Mucosa of stomach (tissue), 1 donor: Measurements from ENCODE around the gene PRR5.

Source experiments
- H3K27me3 ChIP-seq: one replicate; pipeline ENCODE4 v1.7.0; 2013; ENCODE audit warnings: mild to moderate bottlenecking, low read length; ENCODE audit not compliant: control insufficient read depth, insufficient read depth
- H3K36me3 ChIP-seq: one replicate; pipeline ENCODE4 v1.7.0; 2013; ENCODE audit warnings: low read length; ENCODE audit not compliant: control insufficient read depth, insufficient read depth
- H3K4me1 ChIP-seq: one replicate; pipeline ENCODE4 v1.7.0; 2013; ENCODE audit warnings: mild to moderate bottlenecking, low read length; ENCODE audit not compliant: control insufficient read depth, insufficient read depth
- H3K4me3 ChIP-seq: one replicate; pipeline ENCODE4 v1.7.0; 2013; ENCODE audit warnings: low read length
- H3K9ac ChIP-seq: one replicate; pipeline ENCODE4 v1.7.0; 2013; ENCODE audit warnings: mild to moderate bottlenecking, low read length, moderate library complexity
- H3K9me3 ChIP-seq: one replicate; pipeline ENCODE4 v1.7.0; 2013; ENCODE audit warnings: mild to moderate bottlenecking, low read length, moderate library complexity; ENCODE audit not compliant: control insufficient read depth
- donor health status: Pancreatic carcinoma.

PRR5 gene

GRCh38 chr22:44712962-44713361 lies 11.0 kb downstream of the PRR5 start:
- H3K9me3 ChIP-seq: no peaks in the 10 kb centered on the region
- H3K27me3 ChIP-seq: no peaks in the 10 kb centered on the region
- no peak overlapping the region for H3K4me3 ChIP-seq
- no peaks in the 10 kb centered on the region for H3K36me3 ChIP-seq
- H3K9ac ChIP-seq: no peak overlapping the region
- peaks cover 17% of the 10 kb centered on the region for H3K4me1 ChIP-seq

- Histone ChIP-seq H3K4me3 (no peak overlapping the region), H3K27me3 (no peaks in the 10 kb centered on the region), H3K9me3 (no peaks in the 10 kb centered on the region), H3K36me3 (no peaks in the 10 kb centered on the region), H3K9ac (no peak overlapping the region), H3K4me1 (peaks cover 16% of the 10 kb centered on the region)
Observed at GRCh38 chr22:44714703-44715350, 12.8 kb downstream of the PRR5 start.

GRCh38 chr22:44718418-44718817 lies 16.4 kb downstream of the PRR5 start:
- Histone ChIP-seq H3K4me1 (no peaks in the 10 kb centered on the region), H3K4me3 (no peak overlapping the region), H3K27me3 (no peaks in the 10 kb centered on the region), H3K9ac (no peak overlapping the region), H3K36me3 (no peaks in the 10 kb centered on the region), H3K9me3 (no peaks in the 10 kb centered on the region)

GRCh38 chr22:44719586-44720368 lies 17.8 kb downstream of the PRR5 start:
- Histone ChIP-seq H3K27me3 (no peaks in the 10 kb centered on the region), H3K4me1 (no peaks in the 10 kb centered on the region), H3K4me3 (no peak overlapping the region), H3K36me3 (no peaks in the 10 kb centered on the region), H3K9me3 (no peaks in the 10 kb centered on the region), H3K9ac (no peak overlapping the region)

GRCh38 chr22:44721213-44721612 lies 19.2 kb downstream of the PRR5 start:
- Histone ChIP-seq H3K4me3 (no peak overlapping the region), H3K9me3 (no peaks in the 10 kb centered on the region), H3K36me3 (no peaks in the 10 kb centered on the region), H3K4me1 (no peaks in the 10 kb centered on the region), H3K9ac (no peak overlapping the region), H3K27me3 (no peaks in the 10 kb centered on the region)

GRCh38 chr22:44722611-44723010 lies 20.6 kb downstream of the PRR5 start:
- no peaks in the 10 kb centered on the region for H3K27me3 ChIP-seq
- H3K4me1 ChIP-seq: no peaks in the 10 kb centered on the region
- H3K4me3 ChIP-seq: no peak overlapping the region
- H3K36me3 ChIP-seq: no peaks in the 10 kb centered on the region
- H3K9ac ChIP-seq: no peak overlapping the region
- H3K9me3 ChIP-seq: no peaks in the 10 kb centered on the region

GRCh38 chr22:44723801-44724200 lies 21.8 kb downstream of the PRR5 start:
- H3K9me3 ChIP-seq: no peaks in the 10 kb centered on the region
- no peaks in the 10 kb centered on the region for H3K27me3 ChIP-seq
- no peak overlapping the region for H3K4me3 ChIP-seq
- H3K4me1 ChIP-seq: no peaks in the 10 kb centered on the region
- H3K36me3 ChIP-seq: no peaks in the 10 kb centered on the region
- no peak overlapping the region for H3K9ac ChIP-seq

- H3K36me3 ChIP-seq: no peaks in the 10 kb centered on the region
Observed at GRCh38 chr22:44724416-44724815, 22.4 kb downstream of the PRR5 start.

GRCh38 chr22:44724859-44725258 lies 22.9 kb downstream of the PRR5 start:
- Histone ChIP-seq H3K9ac (no peak overlapping the region), H3K4me1 (no peaks in the 10 kb centered on the region), H3K36me3 (no peaks in the 10 kb centered on the region), H3K27me3 (no peaks in the 10 kb centered on the region), H3K4me3 (no peak overlapping the region), H3K9me3 (no peaks in the 10 kb centered on the region)

More at GRCh38 chr22:44724416-44724815, 22.4 kb downstream of the PRR5 start:
- Histone ChIP-seq H3K9ac (no peak overlapping the region), H3K27me3 (no peaks in the 10 kb centered on the region), H3K4me3 (no peak overlapping the region), H3K4me1 (no peaks in the 10 kb centered on the region), H3K9me3 (no peaks in the 10 kb centered on the region)

- Histone ChIP-seq H3K9ac (no peak overlapping the region), H3K9me3 (no peaks in the 10 kb centered on the region), H3K4me1 (no peaks in the 10 kb centered on the region), H3K27me3 (no peaks in the 10 kb centered on the region), H3K4me3 (no peak overlapping the region), H3K36me3 (no peaks in the 10 kb centered on the region)
Observed at GRCh38 chr22:44726439-44726838, 24.4 kb downstream of the PRR5 start.

- H3K9ac ChIP-seq: no peak overlapping the region
- H3K27me3 ChIP-seq: no peaks in the 10 kb centered on the region
- no peaks in the 10 kb centered on the region for H3K36me3 ChIP-seq
- H3K9me3 ChIP-seq: no peaks in the 10 kb centered on the region
- no peak overlapping the region for H3K4me3 ChIP-seq
- H3K4me1 ChIP-seq: no peaks in the 10 kb centered on the region
Observed at GRCh38 chr22:44727148-44727547, 25.1 kb downstream of the PRR5 start.

- no peaks in the 10 kb centered on the region for H3K36me3 ChIP-seq
- H3K4me1 ChIP-seq: no peaks in the 10 kb centered on the region
- no peaks in the 10 kb centered on the region for H3K9me3 ChIP-seq
- no peaks in the 10 kb centered on the region for H3K27me3 ChIP-seq
- H3K9ac ChIP-seq: no peak overlapping the region
- no peak overlapping the region for H3K4me3 ChIP-seq
Observed at GRCh38 chr22:44727709-44728108, 25.7 kb downstream of the PRR5 start.
